Brain microvascular endothelial cell (primary cell): ENCODE data around the gene PHF21A.
"Not testable (repeated sequence)": the region's sequence is repeated elsewhere in the genome, so short reads cannot be mapped to it uniquely, and the experiment has no call there.

ENCODE experiments used
- DNase-seq: peaks from one replicate; pipeline ENCODE4 v3.0.0-alpha.2; 2020
- H3K27ac ChIP-seq: fragments of 250-450 bp; sonication (Bioruptor Pico); 2 replicates; pipeline ENCODE4 v1.5.1; 2020; ENCODE audit warnings: mild to moderate bottlenecking, moderate library complexity
- H3K27me3 ChIP-seq: fragments of 250-450 bp; sonication (Bioruptor Pico); replicated peaks from 2 replicates; pipeline ENCODE4 v1.5.1; 2020; ENCODE audit warnings: mild to moderate bottlenecking
- H3K36me3 ChIP-seq: fragments of 250-450 bp; sonication (Bioruptor Pico); replicated peaks from 2 replicates; pipeline ENCODE4 v1.5.1; 2020; ENCODE audit warnings: mild to moderate bottlenecking
- H3K4me3 ChIP-seq: 2 replicates; pipeline ENCODE4 v1.5.1; 2011; ENCODE audit warnings: low read depth, mild to moderate bottlenecking, control low read depth, low read length, moderate library complexity
- in situ Hi-C: cut with HindIII; loops from 2 replicates; pipeline ENCODE4 v1.10.0; 2017; ENCODE audit warnings: low sequenced_read_pairs, low pct_ligation_motif_present
- TF ChIP-seq, protein P1 (sequence below): IDR thresholded peaks from 2 replicates; pipeline ENCODE4 v1.5.1; 2011; ENCODE audit warnings: low read depth, mild to moderate bottlenecking, moderate library complexity, low read length, control low read depth, inconsistent platforms; ENCODE audit errors: missing control alignments

Gene PHF21A

DNA sequence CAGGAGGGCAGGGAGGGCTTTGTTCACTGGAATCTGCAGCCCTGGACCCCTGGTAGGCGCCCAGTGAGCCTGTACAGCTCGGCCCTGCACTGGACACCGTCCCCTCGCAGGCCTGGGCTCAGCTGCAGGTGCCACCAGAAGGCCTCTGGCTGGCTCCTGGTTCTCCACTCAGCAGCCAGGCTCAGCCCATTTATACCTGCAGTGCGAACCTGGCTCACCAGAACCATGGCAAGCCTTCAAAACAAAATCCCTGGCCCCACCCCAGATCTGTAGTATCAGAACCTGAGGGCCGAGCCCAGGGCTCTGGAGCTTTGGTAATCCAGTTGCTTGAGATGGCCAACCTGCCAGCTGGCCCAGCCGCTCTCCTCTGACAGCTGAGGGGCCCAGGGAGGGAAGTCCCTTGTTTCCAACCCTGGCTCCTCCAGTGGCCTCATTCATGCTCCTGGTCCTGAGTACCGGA is 213.3 kb downstream of the PHF21A start:
- Histone ChIP-seq H3K27me3 (no peaks in the 10 kb centered on the region), H3K27ac (no peak overlapping the region), H3K36me3 (peaks cover 19% of the 10 kb centered on the region), H3K4me3 (no peak overlapping the region)
- no peak for DNase-seq
- TF ChIP-seq, protein P1, sequence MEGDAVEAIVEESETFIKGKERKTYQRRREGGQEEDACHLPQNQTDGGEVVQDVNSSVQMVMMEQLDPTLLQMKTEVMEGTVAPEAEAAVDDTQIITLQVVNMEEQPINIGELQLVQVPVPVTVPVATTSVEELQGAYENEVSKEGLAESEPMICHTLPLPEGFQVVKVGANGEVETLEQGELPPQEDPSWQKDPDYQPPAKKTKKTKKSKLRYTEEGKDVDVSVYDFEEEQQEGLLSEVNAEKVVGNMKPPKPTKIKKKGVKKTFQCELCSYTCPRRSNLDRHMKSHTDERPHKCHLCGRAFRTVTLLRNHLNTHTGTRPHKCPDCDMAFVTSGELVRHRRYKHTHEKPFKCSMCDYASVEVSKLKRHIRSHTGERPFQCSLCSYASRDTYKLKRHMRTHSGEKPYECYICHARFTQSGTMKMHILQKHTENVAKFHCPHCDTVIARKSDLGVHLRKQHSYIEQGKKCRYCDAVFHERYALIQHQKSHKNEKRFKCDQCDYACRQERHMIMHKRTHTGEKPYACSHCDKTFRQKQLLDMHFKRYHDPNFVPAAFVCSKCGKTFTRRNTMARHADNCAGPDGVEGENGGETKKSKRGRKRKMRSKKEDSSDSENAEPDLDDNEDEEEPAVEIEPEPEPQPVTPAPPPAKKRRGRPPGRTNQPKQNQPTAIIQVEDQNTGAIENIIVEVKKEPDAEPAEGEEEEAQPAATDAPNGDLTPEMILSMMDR, result no peak
- in situ Hi-C loops, result no loop called here

DNA sequence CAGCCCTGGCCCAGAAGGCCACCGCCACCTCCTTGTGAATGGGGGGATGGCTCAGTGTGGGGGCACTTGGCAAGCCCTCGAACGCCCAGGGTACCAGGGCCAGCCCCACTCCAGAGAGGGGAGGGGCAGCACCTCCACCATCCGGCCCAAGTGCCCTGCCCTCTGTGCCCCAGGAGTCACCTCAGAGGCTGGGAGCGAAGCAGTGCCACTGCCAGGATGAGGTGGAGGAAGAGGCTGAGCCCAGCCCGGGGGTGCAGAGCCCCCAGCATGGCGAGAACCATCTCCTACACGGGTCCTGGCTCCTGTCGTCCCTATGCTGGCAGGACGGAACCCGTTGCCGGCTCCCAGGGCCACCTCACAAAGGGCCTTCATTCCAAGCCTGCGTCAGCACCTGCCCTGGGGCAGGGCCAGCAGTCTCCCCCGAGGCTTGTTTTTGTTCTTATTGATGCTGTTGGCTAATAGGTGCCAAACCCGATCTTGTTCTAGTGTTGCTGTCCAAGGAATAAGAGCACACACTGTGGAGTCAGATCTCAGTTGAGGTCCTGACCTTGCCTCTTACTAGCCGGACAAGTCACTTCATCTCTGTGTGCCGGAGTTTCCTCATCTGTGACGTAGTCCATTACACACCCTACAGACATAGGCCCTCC is 214.2 kb downstream of the PHF21A start, which contains the start of gene FREY1:
FREY1 (minus strand) TSS at position 307 of the 647 bp plus-strand sequence; CDS start at position 281, 26 bp downstream.
- no peak within 1 kb of the TSS for H3K4me3 ChIP-seq
- H3K27me3 ChIP-seq, result no peaks in the 10 kb centered on the region
- DNase-seq, result no peak
- no peak within 1 kb of the TSS for H3K27ac ChIP-seq
- TF ChIP-seq, protein P1, result no peak
- in situ Hi-C loops, result no loop called here
- H3K36me3 ChIP-seq, result peaks cover 15% of the 10 kb centered on the region

DNA sequence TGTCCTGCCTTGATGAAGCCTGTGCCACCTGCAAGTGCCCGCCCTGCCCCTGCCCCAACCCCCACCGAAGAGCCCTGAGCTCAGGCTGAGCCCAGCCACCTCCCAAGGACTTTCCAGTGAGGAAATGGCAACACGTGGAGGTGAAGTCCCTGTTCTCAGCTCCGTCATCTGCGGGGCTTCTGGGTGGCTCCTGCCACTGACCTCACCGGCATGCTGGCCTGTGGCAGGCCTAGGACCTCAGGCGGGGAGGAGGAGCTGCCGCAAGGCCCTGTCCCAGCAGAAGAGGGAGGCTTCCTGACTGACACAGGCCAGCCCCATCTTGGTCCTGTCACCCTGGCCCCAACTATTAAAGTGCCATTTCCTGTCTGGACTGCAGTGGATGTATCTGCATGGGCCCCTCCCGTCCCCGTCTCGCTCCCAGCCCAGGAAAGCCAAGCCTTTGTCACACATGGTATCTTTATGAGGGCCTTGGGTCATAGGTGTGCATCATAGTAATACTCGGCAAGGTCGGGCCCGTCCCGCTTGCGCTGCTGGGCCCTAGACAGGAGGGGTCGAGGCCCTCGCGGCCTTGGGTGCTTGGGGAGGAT is 215.1 kb downstream of the PHF21A start:
- no peak for DNase-seq
- Histone ChIP-seq H3K36me3 (peaks cover 9% of the 10 kb centered on the region), H3K27ac (no peak overlapping the region), H3K4me3 (no peak overlapping the region), H3K27me3 (no peaks in the 10 kb centered on the region)
- TF ChIP-seq, protein P1, result no peak
- in situ Hi-C loops, result no loop called here

DNA sequence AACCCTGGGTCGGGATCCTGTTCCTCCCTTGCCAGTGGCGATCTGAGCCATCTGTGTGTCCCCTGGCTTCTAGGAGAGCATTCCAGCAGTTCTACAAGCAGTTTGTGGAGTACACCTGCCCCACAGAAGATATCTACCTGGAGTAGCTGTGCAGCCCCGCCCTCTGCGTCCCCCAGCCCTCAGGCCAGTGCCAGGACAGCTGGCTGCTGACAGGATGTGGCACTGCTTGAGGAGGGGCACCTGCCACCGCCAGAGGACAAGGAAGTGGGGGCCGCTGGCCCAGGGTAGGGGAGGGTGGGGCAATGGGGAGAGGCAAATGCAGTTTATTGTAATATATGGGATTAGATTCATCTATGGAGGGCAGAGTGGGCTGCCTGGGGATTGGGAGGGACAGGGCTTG is 215.7 kb downstream of the PHF21A start:
- H3K36me3 ChIP-seq, in situ Hi-C loops, DNase-seq: not testable (repeated sequence)

DNA sequence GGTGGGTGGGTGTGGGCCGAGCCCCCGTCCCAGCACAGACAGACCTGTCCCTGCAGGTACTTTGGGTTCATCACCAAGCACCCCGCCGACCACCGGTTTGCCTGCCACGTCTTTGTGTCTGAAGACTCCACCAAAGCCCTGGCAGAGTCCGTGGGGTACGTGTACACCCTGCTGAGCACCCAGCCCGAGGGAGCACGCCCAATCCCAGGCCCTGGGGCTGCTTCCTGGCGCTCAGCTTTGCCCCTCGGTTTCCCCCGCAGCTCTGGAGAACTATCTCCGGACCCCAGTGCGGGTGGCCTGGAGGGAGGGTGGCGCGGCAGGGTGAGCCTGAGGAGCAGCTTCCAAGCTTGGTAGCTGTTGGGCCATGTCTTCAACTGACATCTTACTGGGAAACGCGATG is 216.2 kb downstream of the PHF21A start:
- peaks cover 7% of the 10 kb centered on the region for H3K36me3 ChIP-seq
- in situ Hi-C loops, result no loop called here
- DNase-seq, result no peak
- H3K4me3 ChIP-seq, result no peak overlapping the region
- TF ChIP-seq, protein P1, result no peak
- no peaks in the 10 kb centered on the region for H3K27me3 ChIP-seq
- no peak overlapping the region for H3K27ac ChIP-seq

More for the DNA sequence above, 215.7 kb downstream of the PHF21A start:
- not testable (repeated sequence) for H3K27me3 ChIP-seq, H3K27ac ChIP-seq, H3K4me3 ChIP-seq

DNA sequence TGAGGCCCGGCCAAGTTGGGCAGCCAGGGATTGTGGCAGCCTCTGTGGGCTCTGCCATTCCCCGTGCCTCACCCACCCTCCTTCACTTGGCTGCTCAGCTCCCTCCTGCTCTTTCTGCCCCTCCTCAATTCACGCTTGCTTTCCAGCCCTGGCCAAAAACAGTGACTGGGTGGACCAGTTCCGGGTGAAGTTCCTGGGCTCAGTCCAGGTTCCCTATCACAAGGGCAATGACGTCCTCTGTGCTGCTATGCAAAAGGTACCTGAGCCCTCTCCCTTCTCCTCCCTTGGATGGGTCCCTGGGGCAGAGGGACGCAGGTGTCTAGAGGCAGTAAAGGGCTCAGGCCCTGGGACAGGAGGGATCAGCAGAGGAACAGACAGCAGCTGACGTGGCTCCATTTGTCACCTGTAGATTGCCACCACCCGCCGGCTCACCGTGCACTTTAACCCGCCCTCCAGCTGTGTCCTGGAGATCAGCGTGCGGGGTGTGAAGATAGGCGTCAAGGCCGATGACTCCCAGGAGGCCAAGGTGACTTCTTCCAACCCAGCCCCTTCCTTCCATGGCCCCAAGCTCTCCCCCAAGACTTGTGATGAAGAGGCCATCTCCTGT is 216.8 kb downstream of the PHF21A start:
- H3K4me3 ChIP-seq, result no peak overlapping the region
- TF ChIP-seq, protein P1, result no peak
- peaks cover 2% of the 10 kb centered on the region for H3K36me3 ChIP-seq
- in situ Hi-C loops, result no loop called here
- no peak overlapping the region for H3K27ac ChIP-seq
- DNase-seq, result no peak
- H3K27me3 ChIP-seq, result no peaks in the 10 kb centered on the region
